ENCODE results near the gene MATN1.

DNA sequence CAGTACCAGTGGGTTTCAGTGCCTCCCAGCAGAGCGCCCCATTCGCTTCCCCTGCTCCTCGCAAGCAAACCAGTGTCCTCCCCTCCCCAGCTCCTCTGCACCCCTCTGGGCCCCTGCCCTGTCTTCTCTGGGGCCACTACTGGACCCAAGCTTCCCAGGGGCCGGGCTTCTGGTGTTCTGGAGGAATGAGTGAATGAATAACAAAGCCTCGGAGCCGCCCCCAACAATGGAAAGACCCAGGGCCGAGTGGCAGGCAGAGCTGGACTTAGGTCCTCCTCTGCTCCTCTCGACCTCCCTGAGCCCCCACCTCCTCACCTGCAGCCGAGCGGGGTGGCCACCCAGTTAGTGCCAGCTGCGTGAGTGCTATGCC lies 37.6 kb downstream of the MATN1 start:
- TF ChIP-seq, protein P1, sequence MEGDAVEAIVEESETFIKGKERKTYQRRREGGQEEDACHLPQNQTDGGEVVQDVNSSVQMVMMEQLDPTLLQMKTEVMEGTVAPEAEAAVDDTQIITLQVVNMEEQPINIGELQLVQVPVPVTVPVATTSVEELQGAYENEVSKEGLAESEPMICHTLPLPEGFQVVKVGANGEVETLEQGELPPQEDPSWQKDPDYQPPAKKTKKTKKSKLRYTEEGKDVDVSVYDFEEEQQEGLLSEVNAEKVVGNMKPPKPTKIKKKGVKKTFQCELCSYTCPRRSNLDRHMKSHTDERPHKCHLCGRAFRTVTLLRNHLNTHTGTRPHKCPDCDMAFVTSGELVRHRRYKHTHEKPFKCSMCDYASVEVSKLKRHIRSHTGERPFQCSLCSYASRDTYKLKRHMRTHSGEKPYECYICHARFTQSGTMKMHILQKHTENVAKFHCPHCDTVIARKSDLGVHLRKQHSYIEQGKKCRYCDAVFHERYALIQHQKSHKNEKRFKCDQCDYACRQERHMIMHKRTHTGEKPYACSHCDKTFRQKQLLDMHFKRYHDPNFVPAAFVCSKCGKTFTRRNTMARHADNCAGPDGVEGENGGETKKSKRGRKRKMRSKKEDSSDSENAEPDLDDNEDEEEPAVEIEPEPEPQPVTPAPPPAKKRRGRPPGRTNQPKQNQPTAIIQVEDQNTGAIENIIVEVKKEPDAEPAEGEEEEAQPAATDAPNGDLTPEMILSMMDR (IDR thresholded peaks at IDR 0.05; ENCODE audit: poor library complexity) = no peak
- no peak for TF ChIP-seq EZH2phosphoT487 (IDR thresholded peaks at IDR 0.05; ENCODE audit: low read depth, severe bottlenecking, unreplicated experiment)
- TF ChIP-seq EZH2 (IDR thresholded peaks at IDR 0.05; ENCODE audit: borderline replicate concordance) = no peak
